HG03565 (cell line): ENCODE data around the gene NT5DC3.

Source experiments
- ATAC-seq: cut with Tn5 transposase; IDR thresholded peaks from one replicate; pipeline ENCODE4 v1.9.1; 2021; ENCODE audit warnings: mild to moderate bottlenecking, moderate library complexity; ENCODE audit not compliant: unreplicated experiment

NT5DC3 gene

DNA sequence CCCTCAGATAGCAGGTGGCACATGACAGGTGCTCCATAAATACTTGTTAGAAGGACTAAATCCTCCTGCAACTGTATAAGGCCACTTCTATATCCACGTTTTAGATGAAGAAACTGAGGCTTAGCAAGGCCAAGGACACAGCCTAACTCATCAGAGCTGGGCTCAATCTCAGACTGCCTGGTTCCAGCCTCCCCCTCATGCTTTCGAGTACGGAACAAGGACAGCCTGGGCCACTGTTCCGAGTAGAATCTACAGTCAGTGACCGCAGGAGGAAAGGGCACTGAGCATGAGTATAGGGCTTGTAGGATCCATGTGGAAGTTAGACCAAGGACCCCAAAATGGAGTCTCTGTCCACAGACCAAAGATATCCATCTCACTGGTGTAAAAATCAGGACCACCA lies 84.6 kb downstream of the NT5DC3 start:
- no peak for ATAC-seq

DNA sequence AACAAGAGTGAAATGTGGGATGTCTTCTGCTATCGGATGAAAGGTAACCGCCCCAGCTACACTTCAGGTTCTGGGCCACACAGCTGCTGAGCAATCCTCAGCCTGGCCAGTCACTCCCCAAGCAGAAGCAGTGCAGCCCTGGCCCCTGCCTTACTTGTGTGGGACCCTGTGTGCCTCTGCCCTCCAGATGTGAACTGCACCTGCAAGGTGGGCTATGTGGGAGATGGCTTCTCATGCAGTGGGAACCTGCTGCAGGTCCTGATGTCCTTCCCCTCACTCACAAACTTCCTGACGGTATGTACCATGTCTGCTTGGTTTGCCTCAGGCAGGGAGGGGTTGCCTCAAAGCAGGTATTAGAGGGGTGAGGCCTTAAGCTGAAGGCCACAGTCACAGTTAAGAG lies 85.6 kb downstream of the NT5DC3 start:
- ATAC-seq, result no peak

DNA sequence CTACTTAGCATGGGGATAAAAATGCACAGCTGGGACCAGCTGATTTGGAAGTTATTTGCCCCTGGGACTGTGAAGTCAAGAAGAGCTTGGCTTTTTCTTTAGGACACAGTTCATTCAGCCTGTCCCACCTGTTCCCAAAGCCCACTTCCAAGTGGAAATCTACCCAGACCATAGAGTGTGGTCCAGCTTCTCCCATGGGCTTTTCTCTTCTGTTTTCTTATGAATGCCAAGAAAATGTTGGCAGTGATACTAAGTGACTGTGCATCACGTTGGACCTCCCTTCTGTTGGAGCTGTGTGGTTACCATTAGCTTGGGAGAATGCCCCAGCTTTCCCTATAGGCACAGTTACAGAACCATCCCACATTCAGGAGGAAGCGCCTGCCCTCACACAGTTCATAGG lies 89.4 kb downstream of the NT5DC3 start:
- no peak for ATAC-seq

DNA sequence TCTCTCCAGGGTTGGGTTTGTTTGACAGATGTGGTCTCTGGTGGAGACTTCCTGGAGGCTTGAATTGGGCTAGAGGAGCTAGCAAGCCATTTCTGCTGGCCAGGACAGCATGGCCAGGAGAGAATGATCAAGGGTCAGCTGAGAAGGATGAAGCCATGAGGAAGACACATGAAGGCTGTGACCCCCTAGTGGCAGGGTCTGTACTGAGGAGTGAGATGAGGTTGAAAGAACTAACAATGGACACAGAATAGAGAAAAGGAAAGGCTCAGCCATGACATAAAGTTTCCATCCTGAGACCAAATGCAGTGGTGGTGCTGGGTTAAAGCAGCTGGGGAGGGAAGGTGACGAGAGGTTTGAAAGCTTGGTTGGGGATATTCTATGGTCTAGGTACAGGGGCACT lies 89.9 kb downstream of the NT5DC3 start:
- no peak for ATAC-seq

DNA sequence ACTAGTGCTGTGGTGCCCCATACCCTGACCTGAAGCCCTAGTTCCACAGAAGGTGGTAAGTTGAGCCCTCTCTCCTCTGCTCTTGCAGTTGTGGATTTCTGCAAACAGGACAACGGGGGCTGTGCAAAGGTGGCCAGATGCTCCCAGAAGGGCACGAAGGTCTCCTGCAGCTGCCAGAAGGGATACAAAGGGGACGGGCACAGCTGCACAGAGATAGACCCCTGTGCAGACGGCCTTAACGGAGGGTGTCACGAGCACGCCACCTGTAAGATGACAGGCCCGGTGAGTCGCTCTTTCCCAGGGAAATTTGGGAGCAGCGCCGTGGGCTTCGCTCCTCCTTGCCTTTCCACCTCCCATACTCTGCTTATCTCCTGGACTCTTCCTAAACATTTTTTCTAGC lies 92.2 kb downstream of the NT5DC3 start:
- ATAC-seq, result no peak

DNA sequence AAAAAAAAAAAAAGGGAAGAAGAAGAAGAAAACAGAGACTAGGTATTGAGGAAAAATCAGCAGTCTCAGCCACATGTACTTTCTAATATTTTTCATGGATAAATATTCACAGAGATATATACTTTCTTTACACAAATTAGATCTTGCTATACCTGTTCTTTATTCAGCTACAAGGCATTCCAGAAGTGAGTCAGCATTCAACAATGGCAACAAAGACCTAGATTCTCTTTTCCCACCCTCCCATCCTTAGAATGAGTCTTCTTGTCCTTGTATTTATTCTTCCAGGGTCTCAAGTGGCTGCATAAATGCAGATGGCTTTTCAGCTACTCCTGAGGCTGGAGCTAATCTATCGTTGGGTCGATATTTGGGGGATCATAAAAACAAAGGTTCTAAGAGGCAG lies 93.0 kb downstream of the NT5DC3 start:
- ATAC-seq, result no peak

DNA sequence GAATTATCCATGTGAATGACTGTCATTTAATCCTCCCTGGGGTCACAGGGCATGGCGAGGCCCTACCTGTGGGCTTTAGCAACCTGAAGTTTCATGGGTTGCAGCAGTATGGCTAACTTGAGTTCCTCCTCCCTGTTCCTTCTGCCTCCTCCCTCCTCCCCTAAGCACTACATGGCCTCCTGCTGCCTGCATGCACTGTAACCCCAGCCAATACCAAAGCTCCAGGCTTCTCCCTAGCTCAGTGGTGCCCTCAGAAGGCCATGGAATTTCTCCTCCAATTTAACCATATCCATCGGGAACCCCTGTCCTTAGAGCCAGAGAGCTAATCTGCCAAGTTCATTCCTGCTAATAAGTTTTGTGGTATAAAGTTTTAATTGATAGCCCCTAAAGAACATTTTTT lies 95.1 kb downstream of the NT5DC3 start:
- ATAC-seq, result no peak

DNA sequence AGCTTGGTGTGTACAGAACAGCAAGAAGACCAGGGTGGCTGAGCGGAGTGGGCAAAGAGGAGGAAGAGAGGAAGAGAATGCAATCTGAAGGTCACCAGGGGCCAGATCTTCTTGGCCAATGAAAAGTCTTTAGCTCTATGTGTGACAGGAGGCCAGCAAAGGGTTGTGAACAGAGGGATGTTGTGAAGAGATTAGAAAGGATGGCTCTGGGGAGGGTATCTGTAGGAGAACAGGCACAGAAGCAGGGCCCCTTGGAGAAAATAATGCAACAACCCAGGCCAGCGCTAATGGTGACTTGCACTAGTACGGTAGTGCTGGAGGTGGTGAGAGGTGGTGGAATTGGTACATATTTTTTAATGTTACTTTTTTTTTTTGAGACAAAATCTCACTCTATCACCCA lies 97.2 kb downstream of the NT5DC3 start:
- no peak for ATAC-seq

DNA sequence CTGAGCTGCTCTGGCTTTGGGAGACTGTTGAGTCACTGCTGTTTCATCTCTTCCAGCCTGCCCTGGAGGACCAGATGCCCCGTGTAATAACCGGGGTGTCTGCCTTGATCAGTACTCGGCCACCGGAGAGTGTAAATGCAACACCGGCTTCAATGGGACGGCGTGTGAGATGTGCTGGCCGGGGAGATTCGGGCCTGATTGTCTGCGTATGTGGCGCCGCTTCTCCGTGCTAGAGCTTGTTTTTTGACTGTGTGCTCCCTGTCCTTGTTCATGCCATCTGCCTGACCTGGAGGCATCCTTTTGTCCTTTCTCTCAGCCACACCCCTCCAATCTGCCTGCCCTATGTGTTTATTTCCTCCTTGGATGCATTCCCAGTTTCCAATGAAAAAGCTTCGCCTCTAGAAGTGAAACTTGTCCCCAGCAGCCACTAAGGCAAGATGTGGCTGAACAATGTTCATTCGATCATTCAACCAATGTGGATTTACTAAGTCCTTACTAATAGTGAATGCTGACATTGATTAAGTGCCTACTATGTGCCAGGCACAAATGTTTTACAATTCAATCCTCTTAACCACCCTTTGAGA lies 98.6 kb downstream of the NT5DC3 start:
- no peak for ATAC-seq

DNA sequence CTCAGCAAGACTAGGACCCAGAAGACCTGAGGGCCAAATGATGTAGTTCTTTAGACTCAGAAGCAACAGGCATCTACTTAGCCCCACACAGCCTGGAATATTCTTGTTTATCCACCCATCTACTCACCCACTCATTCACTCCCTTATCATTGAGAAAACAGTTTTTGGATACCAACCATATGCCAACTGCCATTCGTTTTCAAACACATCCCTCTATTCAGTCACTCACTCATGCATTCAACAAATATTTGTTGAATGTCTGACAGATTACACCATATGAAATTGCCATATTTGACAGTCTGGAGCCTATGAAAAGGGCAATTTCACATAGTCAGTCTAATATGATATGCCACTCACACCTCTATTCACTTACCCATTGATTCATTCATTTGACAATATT lies 103.2 kb downstream of the NT5DC3 start:
- no peak for ATAC-seq

DNA sequence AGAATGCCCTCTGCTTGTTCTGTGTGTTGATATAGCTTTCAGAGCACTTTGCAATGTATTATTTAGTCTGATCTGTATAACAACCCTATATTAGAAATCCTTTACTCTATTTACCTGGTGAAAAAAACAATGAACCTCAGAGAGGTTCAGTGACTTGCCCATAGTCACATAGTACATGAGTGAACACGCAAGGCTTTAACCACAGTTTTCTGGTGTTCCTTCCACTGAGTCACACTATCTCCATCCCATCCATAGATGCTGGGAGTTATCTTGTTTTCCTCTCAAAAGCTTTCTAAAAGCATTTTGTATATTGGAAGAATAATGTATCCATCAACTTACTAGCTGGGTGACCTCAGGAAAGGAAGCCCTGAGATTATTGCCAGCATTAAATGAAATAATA lies 104.5 kb downstream of the NT5DC3 start:
- ATAC-seq, result no peak

DNA sequence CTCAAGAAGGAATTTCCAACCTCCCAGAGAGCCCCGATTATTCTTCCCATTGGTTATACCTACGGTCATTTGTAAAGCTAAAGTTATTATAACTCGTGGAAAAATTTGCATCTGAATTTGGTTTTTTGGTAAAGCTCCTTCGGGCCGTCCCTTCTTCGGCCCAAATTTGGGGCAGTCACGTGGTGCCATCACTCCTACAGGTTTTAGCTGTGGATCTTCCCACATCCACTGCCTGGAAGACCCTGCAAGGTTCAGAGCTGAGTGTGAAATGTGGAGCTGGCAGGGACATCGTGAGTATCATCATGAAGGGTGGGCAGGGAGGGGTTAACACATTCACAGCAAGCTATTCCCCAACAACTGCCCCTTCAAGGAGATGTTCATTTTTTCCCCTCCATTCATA lies 105.7 kb downstream of the NT5DC3 start:
- no peak for ATAC-seq

DNA sequence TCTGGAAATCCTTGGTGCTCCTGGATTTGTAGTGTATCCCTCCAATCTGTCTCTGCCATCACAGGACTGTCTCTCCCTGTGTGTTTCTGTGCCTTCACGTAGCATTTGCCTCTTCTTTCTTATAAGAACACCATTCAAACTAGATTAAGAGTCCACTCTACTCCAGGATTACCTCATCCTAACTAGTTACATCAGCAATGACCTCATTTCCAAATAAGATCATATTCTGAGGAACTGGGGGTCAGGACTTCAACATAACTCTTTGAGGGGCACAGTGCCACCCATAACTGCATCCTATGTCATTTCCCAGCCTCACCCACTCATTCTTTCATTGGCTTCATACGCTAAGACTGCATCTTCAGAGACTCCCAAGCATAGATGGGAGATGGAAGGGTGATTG lies 106.2 kb downstream of the NT5DC3 start:
- ATAC-seq, result no peak

DNA sequence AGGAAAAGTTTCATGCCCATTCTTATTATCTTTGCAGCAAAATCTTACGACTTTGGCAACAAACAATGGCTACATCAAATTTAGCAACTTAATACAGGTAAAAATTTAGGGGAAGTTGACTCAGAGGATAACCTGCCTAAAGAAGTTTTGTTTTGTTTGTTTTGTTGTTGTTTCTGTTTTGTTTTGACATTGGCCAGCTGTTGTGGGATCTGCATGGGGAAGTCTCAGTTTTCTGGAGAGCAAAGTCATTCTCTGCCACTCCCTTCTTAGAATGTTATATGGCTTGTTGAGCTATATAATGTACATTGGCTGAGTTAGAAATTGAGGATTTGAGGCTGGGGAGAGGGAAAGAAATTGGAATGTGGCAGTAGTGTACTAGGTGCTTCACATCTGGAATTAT lies 109.5 kb downstream of the NT5DC3 start:
- ATAC-seq, result no peak

DNA sequence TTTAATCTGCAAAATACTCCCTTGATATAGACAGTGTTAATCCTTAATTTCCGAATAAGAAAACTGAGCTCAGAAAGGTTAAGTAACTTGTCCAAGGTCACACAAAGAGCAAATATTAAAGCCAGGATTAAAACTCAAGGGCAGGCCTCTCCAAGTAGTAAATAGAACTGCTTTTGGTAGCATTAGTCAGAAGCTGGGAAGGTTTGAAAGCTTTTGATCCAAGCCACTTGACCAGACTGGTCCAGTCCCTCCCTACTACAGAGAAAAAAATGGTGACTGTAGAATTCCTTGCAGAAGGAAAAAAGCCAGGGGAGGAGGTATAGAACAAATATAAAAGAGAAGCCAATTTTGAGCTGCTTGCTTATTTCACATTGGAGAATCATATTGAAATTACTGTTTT lies 111.5 kb downstream of the NT5DC3 start:
- no peak for ATAC-seq

DNA sequence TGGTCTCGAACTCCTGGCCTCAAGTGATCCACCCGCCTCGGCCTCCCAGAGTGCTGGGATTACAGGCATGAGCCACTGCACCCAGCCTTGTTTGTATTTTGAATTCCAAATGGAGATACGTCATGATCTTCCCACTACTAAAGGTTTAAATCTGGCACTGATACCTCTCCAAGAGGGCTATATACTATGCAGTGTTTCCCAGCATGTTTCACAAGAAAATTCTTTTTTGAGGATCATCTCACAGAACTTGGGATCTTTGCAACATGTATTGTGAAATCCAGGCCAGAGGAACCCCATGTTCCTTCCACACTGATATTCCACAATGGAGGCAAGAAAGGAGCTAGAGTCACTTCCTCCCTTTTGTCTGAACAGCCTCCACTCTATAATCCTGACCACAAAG lies 112.7 kb downstream of the NT5DC3 start:
- ATAC-seq, result no peak

DNA sequence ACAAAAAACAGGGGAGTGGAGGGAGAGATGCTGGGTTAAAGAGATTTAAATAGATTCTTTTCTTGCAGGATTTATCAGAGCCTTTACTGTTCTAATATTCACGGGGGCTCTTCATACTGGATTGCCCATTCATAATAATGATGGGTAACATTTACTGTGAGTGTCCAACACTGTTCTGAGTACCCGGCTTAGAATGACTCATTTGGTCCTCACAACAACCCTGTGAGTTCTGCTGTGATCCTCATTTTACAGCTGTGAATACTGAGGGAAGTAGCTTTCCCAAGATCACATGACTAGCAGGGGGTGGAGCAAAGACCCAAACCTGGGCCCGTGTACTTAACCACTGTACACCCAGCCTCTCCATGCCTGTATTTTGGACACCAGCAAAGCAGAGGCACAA lies 113.4 kb downstream of the NT5DC3 start:
- ATAC-seq, result no peak

DNA sequence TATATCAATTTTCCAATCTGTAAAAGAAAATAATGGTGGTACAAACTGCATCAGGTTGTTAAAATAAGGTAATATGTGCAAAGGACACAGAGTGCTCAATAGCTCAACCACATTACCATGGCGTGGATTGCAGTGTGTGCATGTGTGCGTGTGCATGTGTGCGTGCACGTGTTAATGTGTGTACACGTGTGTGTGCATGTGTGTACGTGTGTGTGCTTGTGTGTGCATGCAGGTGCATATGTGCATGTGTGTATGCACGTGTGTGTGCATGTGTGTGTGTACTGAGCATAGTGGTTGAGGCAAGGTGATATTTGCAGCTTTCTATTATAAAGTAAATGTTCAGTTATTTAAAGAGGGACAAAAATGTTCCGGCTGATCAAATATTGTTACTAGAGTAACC lies 115.6 kb downstream of the NT5DC3 start:
- no peak for ATAC-seq
